Measurements from ENCODE around the gene MVK.

Gene MVK

GRCh38 chr12:109563291-109564284 lies 10.0 kb upstream of the MVK start:
- Histone ChIP-seq H3K36me3 (replicated peaks) (peaks cover 30% of the 10 kb centered on the region), H3K27me3 (ENCODE audit: low read depth) (no peaks in the 10 kb centered on the region), H3K4me3 (no peak overlapping the region), H3K4me1 (no peaks in the 10 kb centered on the region), H3K9me3 (no peaks in the 10 kb centered on the region)
- in situ Hi-C loops (cut with MboI; ENCODE audit: low sequenced_read_pairs): no loop called here
- no peak for DNase-seq (ENCODE audit: low spot score in 2 of 2)

GRCh38 chr12:109566424-109566823 lies 7.2 kb upstream of the MVK start:
- Histone ChIP-seq H3K27me3 (ENCODE audit: low read depth) (no peaks in the 10 kb centered on the region), H3K9me3 (no peaks in the 10 kb centered on the region), H3K4me1 (no peaks in the 10 kb centered on the region), H3K36me3 (replicated peaks) (peaks cover 45% of the 10 kb centered on the region), H3K4me3 (no peak overlapping the region)
- no peak for DNase-seq (ENCODE audit: low spot score in 2 of 2)
- in situ Hi-C loops (cut with MboI; ENCODE audit: low sequenced_read_pairs): no loop called here

DNA sequence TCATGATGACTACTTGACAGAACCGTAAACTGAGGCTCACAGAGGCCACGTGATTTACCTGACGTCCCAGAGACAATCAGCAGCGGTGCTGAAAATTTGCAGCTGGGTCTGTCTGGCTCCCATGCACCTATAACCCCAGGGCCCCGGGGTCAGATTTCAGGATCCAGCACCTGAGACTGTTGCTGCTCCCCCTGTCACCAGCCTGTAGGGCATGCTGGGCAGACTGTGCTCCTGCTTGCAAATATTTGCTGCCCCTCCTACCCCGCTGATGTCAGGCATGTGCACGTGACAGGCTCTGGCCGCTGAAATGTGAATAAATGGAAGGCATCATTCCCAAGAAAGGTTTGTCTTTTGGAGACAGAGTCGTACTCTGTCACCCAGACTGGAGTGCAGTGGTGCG lies 6.3 kb upstream of the MVK start:
- Histone ChIP-seq H3K4me1 (no peaks in the 10 kb centered on the region), H3K27me3 (ENCODE audit: low read depth) (no peaks in the 10 kb centered on the region), H3K36me3 (replicated peaks) (peaks cover 48% of the 10 kb centered on the region), H3K9me3 (no peaks in the 10 kb centered on the region), H3K4me3 (no peak overlapping the region)
- DNase-seq (ENCODE audit: low spot score in 2 of 2): no peak
- in situ Hi-C loops (cut with MboI; ENCODE audit: low sequenced_read_pairs): no loop called here

DNA sequence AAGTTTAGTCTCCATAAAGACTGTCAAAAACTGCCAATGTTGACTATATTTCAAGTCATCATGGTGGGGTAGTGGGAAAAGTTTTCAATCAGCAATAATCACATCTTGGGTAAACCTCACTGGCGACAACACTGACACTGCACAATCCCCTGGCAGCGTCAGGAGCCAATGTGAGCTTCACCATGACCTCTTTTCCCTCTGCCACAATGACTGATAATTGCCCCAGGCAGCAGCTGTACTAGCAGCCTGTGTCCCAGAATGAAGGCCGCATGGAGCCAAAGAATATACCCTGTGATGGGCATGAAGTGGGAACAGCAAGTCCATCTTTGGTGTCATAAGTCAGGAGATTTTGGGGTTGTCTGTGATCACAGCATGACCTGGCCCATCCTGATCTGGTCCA lies 5.6 kb upstream of the MVK start:
- Histone ChIP-seq H3K4me3 (no peak overlapping the region), H3K9me3 (no peaks in the 10 kb centered on the region), H3K36me3 (replicated peaks) (peaks cover 47% of the 10 kb centered on the region), H3K27me3 (ENCODE audit: low read depth) (no peaks in the 10 kb centered on the region), H3K4me1 (peaks cover 4% of the 10 kb centered on the region)
- no peak for DNase-seq (ENCODE audit: low spot score in 2 of 2)
- in situ Hi-C loops (cut with MboI; ENCODE audit: low sequenced_read_pairs): no loop called here

- Histone ChIP-seq H3K27me3 (ENCODE audit: low read depth) (no peaks in the 10 kb centered on the region), H3K36me3 (replicated peaks) (peaks cover 44% of the 10 kb centered on the region), H3K4me1 (peaks cover 4% of the 10 kb centered on the region), H3K9me3 (no peaks in the 10 kb centered on the region), H3K4me3 (no peak overlapping the region)
- DNase-seq (ENCODE audit: low spot score in 2 of 2): no peak
- in situ Hi-C loops (cut with MboI; ENCODE audit: low sequenced_read_pairs): no loop called here
Observed at GRCh38 chr12:109568486-109568885, 5.1 kb upstream of the MVK start.

DNA sequence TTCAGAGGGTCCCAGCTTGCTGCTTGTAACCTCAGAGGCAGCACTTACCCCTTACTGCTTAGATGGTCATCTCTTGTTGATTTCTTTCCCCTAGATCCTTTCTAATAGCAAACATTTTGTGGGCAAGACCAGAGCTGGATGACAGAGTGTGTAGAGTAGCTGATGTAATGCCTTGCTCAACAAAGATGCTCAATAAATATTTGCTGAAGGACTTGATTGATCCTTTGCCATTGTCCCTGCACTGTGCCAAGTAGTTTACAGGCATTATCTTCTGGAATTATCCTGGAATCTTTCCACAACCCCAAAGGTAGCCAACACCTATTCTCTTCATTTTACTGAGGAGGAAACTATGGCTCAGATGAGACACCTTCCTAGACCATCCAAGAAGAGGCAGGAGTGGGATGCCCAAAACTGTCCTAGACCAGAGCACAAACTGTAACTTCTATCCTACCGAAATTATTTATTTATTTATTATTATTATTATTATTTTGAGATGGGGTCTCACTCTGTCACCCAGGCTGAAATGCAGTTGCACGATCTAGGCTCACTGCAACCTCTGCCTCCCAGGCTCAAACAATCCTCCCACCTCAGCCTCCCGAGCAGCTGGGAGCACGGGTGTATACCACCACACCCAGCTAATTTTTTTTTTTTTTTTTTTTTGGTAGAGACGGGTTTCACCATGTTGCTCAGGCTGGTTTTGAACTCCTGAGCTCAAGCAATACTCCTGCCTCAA lies 1.7 kb upstream of the MVK start:
- DNase-seq (ENCODE audit: low spot score in 2 of 2): no peak
- Histone ChIP-seq H3K27me3 (ENCODE audit: low read depth) (no peaks in the 10 kb centered on the region), H3K9me3 (no peaks in the 10 kb centered on the region), H3K4me1 (peaks cover 14% of the 10 kb centered on the region), H3K4me3 (no peak overlapping the region), H3K36me3 (replicated peaks) (peaks cover 49% of the 10 kb centered on the region)
- in situ Hi-C loops (cut with MboI; ENCODE audit: low sequenced_read_pairs): no loop called here

GRCh38 chr12:109572506-109572845 lies 1.1 kb upstream of the MVK start:
- H3K36me3 ChIP-seq (replicated peaks): peaks cover 51% of the 10 kb centered on the region
- in situ Hi-C loops (cut with MboI; ENCODE audit: low sequenced_read_pairs): no loop called here
- DNase-seq (ENCODE audit: low spot score in 2 of 2): no peak
- H3K4me3 ChIP-seq: peak overlapping the region; percentile 71
- no peaks in the 10 kb centered on the region for H3K27me3 ChIP-seq (ENCODE audit: low read depth)
- H3K9me3 ChIP-seq: no peaks in the 10 kb centered on the region
- H3K4me1 ChIP-seq: peaks cover 14% of the 10 kb centered on the region

GRCh38 chr12:109573914-109574244 lies 285 bp downstream of the MVK start:
- DNase-seq (ENCODE audit: low spot score in 2 of 2): no peak
- Histone ChIP-seq H3K36me3 (replicated peaks) (peaks cover 41% of the 10 kb centered on the region), H3K4me3 (peak overlapping the region; percentile 71), H3K27me3 (ENCODE audit: low read depth) (no peaks in the 10 kb centered on the region), H3K4me1 (peaks cover 14% of the 10 kb centered on the region), H3K9me3 (no peaks in the 10 kb centered on the region)
- in situ Hi-C loops (cut with MboI; ENCODE audit: low sequenced_read_pairs): no loop called here

DNA sequence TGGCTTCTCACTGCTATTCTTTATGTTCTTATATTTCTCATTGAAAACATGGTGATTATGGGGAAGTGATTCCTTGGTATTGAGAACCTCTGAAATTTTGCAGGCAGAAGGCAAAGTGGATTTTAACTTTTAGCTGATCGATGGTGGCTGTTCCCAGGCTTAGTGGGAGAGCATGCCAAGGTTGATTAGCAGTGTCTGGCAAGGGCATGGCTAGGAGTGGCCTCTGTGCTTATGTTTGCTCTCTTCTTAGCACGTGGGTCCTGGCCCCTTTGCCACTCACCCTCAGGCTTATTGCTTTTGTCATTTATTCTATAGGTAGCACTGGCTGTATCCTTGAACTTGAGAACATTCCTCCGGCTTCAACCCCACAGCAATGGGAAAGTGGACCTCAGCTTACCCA lies 2.1 kb downstream of the MVK start:
- no peak for DNase-seq (ENCODE audit: low spot score in 2 of 2)
- Histone ChIP-seq H3K36me3 (replicated peaks) (peaks cover 41% of the 10 kb centered on the region), H3K4me3 (no peak overlapping the region), H3K4me1 (peaks cover 14% of the 10 kb centered on the region), H3K27me3 (ENCODE audit: low read depth) (no peaks in the 10 kb centered on the region), H3K9me3 (no peaks in the 10 kb centered on the region)
- in situ Hi-C loops (cut with MboI; ENCODE audit: low sequenced_read_pairs): no loop called here

GRCh38 chr12:109577311-109577710 lies 3.7 kb downstream of the MVK start:
- H3K36me3 ChIP-seq (replicated peaks): peaks cover 45% of the 10 kb centered on the region
- no peaks in the 10 kb centered on the region for H3K9me3 ChIP-seq
- no peaks in the 10 kb centered on the region for H3K27me3 ChIP-seq (ENCODE audit: low read depth)
- peaks cover 14% of the 10 kb centered on the region for H3K4me1 ChIP-seq
- in situ Hi-C loops (cut with MboI; ENCODE audit: low sequenced_read_pairs): no loop called here
- DNase-seq (ENCODE audit: low spot score in 2 of 2): no peak
- no peak overlapping the region for H3K4me3 ChIP-seq

DNA sequence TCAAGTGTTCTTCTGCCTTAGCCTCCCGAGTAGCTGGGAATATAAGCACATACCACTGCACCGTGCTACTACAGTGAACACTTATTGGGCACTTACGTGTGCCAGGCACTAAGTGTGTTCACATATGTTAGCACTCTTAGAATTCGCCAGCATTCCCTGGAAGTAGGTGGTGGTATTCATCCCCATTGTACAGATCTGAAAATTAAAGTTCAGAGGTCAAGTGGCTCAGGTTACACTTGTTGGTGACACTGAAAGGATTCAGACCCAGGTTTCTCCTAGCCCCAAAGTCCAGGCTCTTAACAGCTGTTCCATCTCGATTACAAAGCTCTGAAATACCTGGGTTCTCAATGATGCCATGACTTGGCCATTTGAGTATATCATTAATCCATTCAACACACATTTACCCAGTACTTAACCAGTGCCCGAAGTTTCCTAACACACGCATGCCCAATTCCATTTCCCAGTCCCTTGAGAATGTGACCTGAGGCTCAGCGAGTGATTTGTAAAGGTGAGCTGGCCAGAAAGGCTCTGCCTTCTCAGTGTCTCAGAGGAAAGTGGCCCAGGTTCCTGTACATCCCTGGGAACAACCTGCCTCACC lies 4.8 kb downstream of the MVK start:
- in situ Hi-C loops (cut with MboI; ENCODE audit: low sequenced_read_pairs): no loop called here
- Histone ChIP-seq H3K4me3 (no peak overlapping the region), H3K36me3 (replicated peaks) (peaks cover 45% of the 10 kb centered on the region), H3K27me3 (ENCODE audit: low read depth) (no peaks in the 10 kb centered on the region), H3K9me3 (no peaks in the 10 kb centered on the region), H3K4me1 (peaks cover 10% of the 10 kb centered on the region)
- no peak for DNase-seq (ENCODE audit: low spot score in 2 of 2)

DNA sequence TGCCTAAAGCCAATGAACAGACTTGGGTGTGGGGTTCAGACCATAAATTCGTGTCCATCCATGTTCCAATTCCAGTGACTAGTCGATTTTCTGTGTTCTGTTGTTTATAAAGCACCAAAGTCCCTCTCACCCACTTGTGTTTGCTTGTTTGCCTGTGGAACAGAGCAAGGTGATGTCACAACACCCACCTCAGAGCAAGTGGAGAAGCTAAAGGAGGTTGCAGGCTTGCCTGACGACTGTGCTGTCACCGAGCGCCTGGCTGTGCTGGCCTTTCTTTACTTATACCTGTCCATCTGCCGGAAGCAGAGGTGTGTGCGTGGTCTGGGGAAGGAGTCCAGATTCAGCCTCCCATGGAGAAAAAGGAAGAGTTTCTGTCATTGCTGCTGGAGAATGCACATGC lies 6.0 kb downstream of the MVK start:
- Histone ChIP-seq H3K9me3 (no peaks in the 10 kb centered on the region), H3K4me3 (no peak overlapping the region), H3K4me1 (peaks cover 3% of the 10 kb centered on the region), H3K27me3 (ENCODE audit: low read depth) (no peaks in the 10 kb centered on the region), H3K36me3 (replicated peaks) (peaks cover 52% of the 10 kb centered on the region)
- in situ Hi-C loops (cut with MboI; ENCODE audit: low sequenced_read_pairs): no loop called here
- no peak for DNase-seq (ENCODE audit: low spot score in 2 of 2)

DNA sequence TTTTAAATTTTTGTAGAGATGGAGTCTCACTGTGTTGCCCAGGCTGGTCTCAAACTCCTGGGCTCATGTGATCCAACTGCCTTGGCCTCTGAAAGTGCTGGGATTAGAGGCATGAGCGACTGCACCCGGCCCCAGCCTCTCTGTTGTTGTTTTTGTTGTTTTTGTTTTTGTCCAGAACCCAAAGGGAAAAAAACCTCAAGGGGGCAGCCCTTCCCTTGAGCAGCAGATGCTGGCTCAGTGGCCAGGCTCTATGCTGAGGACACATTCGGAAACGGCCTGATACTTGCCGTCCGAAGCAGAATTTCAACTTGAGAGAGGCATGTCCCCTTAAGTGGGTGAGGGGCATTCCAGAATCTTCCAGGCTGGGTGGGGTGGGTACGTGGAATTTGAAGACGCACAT lies 6.7 kb downstream of the MVK start:
- in situ Hi-C loops (cut with MboI; ENCODE audit: low sequenced_read_pairs): no loop called here
- DNase-seq (ENCODE audit: low spot score in 2 of 2): no peak

DNA sequence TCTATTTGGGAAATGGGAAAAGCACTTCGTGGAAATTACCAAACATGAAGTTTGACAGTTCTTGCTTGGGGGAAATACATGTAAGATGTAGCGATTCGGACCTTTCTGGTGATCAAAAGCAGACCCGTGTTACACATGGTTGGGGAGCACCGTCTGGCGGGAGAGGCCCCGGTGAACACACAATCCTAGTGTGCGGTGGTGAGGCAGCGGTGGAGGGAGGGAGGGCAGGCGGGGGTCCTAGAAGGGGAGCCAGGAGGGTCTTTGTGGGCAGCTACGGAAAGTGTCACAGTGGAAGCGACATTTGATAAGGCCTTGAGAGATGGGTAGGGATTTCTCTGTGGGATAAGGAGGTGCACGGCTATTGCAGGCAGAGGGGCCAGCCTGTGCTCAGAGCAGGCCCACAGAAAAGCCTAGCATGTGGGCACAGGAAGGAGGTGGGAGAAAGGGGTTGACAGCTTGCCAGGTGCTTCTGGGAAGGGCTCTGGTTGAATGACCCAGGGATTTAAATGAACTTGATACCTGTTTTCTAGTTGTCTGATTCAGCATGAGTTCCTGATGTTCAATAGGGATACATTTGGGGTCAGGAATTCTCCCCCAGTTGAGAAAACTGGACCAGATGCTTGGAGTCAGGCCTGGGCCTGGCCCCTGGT lies 7.2 kb downstream of the MVK start:
- H3K4me3 ChIP-seq: no peak overlapping the region
- no peaks in the 10 kb centered on the region for H3K27me3 ChIP-seq (ENCODE audit: low read depth)
- in situ Hi-C loops (cut with MboI; ENCODE audit: low sequenced_read_pairs): no loop called here
- DNase-seq (ENCODE audit: low spot score in 2 of 2): no peak
- H3K9me3 ChIP-seq: no peaks in the 10 kb centered on the region
- H3K36me3 ChIP-seq (replicated peaks): peaks cover 46% of the 10 kb centered on the region
- H3K4me1 ChIP-seq: no peaks in the 10 kb centered on the region

More for the DNA sequence above, 6.7 kb downstream of the MVK start:
- no peak overlapping the region for H3K4me3 ChIP-seq
- no peaks in the 10 kb centered on the region for H3K27me3 ChIP-seq (ENCODE audit: low read depth)
- peaks cover 52% of the 10 kb centered on the region for H3K36me3 ChIP-seq (replicated peaks)
- no peaks in the 10 kb centered on the region for H3K9me3 ChIP-seq
- H3K4me1 ChIP-seq: no peaks in the 10 kb centered on the region

Measured in HAP-1 (cell line).